Measurements from ENCODE around the gene CNDP1. TPM values are rescaled to one million over a fixed set of nuclear protein-coding genes. Genes with fewer than 3 reads are reported as not detected.

Gene CNDP1
- total RNA-seq, 1 donor from 2014 or later = not detected

GRCh38 chr18:74515620-74516231 is 18.6 kb upstream of the CNDP1 start:
- no peak overlapping the region for H3K4me3 ChIP-seq (ENCODE audit: low read depth, low read length)
- TF ChIP-seq CTCF (conservative IDR thresholded peaks at IDR 0.05; ENCODE audit: low read depth, low read length) = no peak
- DNase-seq (ENCODE audit: low read depth) = no peak

GRCh38 chr18:74516271-74517235 is 17.7 kb upstream of the CNDP1 start:
- no peak for DNase-seq (ENCODE audit: low read depth)
- H3K4me3 ChIP-seq (ENCODE audit: low read depth, low read length) = no peak overlapping the region
- no peak for TF ChIP-seq CTCF (conservative IDR thresholded peaks at IDR 0.05; ENCODE audit: low read depth, low read length)

- DNase-seq (ENCODE audit: low read depth) = no peak
- no peak overlapping the region for H3K4me3 ChIP-seq (ENCODE audit: low read depth, low read length)
- no peak for TF ChIP-seq CTCF (conservative IDR thresholded peaks at IDR 0.05; ENCODE audit: low read depth, low read length)
These were observed 17.1 kb upstream of the CNDP1 start for GRCh38 chr18:74517236-74517630.

GRCh38 chr18:74518456-74519295 is 15.6 kb upstream of the CNDP1 start:
- H3K4me3 ChIP-seq (ENCODE audit: low read depth, low read length) = no peak overlapping the region
- TF ChIP-seq CTCF (conservative IDR thresholded peaks at IDR 0.05; ENCODE audit: low read depth, low read length) = no peak
- no peak for DNase-seq (ENCODE audit: low read depth)

- TF ChIP-seq CTCF (conservative IDR thresholded peaks at IDR 0.05; ENCODE audit: low read depth, low read length) = no peak
- DNase-seq (ENCODE audit: low read depth) = no peak
- H3K4me3 ChIP-seq (ENCODE audit: low read depth, low read length) = no peak overlapping the region
These were observed 14.8 kb upstream of the CNDP1 start for GRCh38 chr18:74519320-74520095.
